HG03108 (cell line): ENCODE results near the gene IGSF8.

Experiments
- ATAC-seq: cut with Tn5 transposase; IDR thresholded peaks from one replicate; pipeline ENCODE4 v1.9.1; 2021; ENCODE audit warnings: moderate library complexity; ENCODE audit not compliant: unreplicated experiment

The IGSF8 gene

GRCh38 chr1:160043543-160043942 is 54.9 kb downstream of the IGSF8 start:
- no peak for ATAC-seq
